Right cardiac atrium (tissue), 5 donors: ENCODE results near the gene KCNG2. TPM values are rescaled to one million over a fixed set of nuclear protein-coding genes. Genes with fewer than 3 reads are reported as not detected.
A peak's percentile ranks its signal among the peaks of the same experiment; 100 is the strongest.

Experiments used
- ATAC-seq, 2 donors: fragments of 200-7000 bp; cut with Tn5 transposase; one replicate each; pipeline versions ENCODE4 v1.8.0 to v1.9.1; 2020; ENCODE audit warnings: moderate library complexity in 2 of 2, mild to moderate bottlenecking in 1 of 2
- DNase-seq, 3 donors: peaks; one replicate each; pipeline ENCODE4 v3.0.0-alpha.2; 2020
- H3K27ac ChIP-seq: one replicate; pipeline ENCODE4 v1.5.1; 2013; ENCODE audit warnings: mild to moderate bottlenecking, low read length, control low read depth, moderate library complexity
- H3K27me3 ChIP-seq: one replicate; pipeline ENCODE4 v1.6.1; 2013; ENCODE audit not compliant: control insufficient read depth, insufficient read depth
- H3K4me1 ChIP-seq: one replicate; pipeline ENCODE4 v1.6.1; 2013; ENCODE audit warnings: low read length; ENCODE audit not compliant: control insufficient read depth, insufficient read depth
- H3K4me3 ChIP-seq: one replicate; pipeline ENCODE4 v1.5.1; 2013; ENCODE audit warnings: low read length, control low read depth
- H3K9me3 ChIP-seq: one replicate; pipeline ENCODE4 v1.6.1; 2013; ENCODE audit warnings: low read length; ENCODE audit not compliant: control insufficient read depth
- WGBS: extraction: QIAGEN DNeasy Blood & Tissue Kit; methylation state at CpG from one replicate; pipeline ENCODE4 v1.1.7; 2013; 5-methylcytosine and 5-hydroxymethylcytosine counted together
- intact Hi-C, 4 donors: fragments of 100-400 bp; cut with DNase I; formaldehyde crosslinking; loops; one replicate each; pipeline versions ENCODE4 v1.11.0 to v1.14.0; 2022 to 2023
- polyA plus RNA-seq: library from polyadenylated mRNA; stranded (reverse); fragments of 200-250 nt; gene quantifications from one replicate; pipeline ENCODE4 v1.2.3, GENCODE V29; 2013
- total RNA-seq, 4 donors: library from RNA; stranded (reverse); fragmentation: NEBNext Ultra II Directional; extraction: Animal tissue kit (Norgen Biotek cat#: 25700); gene quantifications; one replicate each; pipeline ENCODE4 v1.2.1, GENCODE V29; 2021
- donor health status: healthy with polysubstance abuse.
- donor health status: DM: no; HTN: yes; CAD: no.
- donor health status: DM: no; HTN: no; CAD: no.
- donor health status: DM: no; HTN: yes; CAD: no; lungs with severe emphysema.
- donor health status: DM: yes; HTN: yes; CAD: no.

Gene KCNG2
- total and polyA plus RNA-seq, 5 donors = 0.15 to 0.37 TPM; not detected in 3

DNA sequence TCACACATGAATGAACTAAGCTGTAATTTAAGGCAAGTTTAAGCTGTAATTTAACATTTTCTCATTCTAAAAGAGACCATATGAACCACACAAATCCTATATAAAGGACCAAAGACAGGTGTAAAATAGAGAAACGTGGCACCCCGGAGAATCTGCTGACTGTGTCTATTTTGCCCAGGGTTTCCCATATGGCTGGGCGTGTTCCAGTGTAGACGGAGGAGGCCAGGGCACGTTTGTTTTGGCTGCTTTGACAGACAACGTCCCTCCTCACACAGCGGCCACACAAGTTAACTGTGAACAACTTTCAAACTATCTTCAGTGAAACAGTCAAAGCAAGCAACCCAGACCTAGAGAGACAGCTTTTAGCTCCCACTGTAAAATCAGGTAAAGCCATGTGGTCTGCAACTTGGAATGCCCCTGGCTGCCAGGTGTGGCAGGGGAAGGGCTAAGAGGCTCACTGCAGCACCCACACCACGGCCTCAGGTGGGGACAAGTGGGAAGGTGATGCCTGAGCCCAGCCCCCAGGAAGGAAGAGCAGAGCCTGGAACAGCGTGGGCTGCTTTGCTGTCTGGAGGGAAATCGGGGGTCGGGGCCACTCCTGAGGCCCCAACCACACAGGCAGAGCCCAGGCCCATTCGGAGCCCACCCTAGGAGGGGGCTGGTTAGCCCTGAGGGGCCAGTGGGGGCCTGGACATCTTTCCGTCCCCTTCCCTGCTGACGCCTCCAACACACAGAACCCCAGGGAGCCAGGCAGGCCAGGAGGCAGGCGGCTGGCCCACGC is 113.0 kb downstream of the KCNG2 start:
- no peak overlapping the region for H3K4me3 ChIP-seq
- DNase-seq = peak in 1 of 3 donors; percentile 3
- 89% methylated on average over 16 of the region's 16 CpGs for WGBS
- no peaks in the 10 kb centered on the region for H3K4me1 ChIP-seq
- intact Hi-C loops = no loop called here
- no peak overlapping the region for H3K27ac ChIP-seq
- H3K9me3 ChIP-seq = no peaks in the 10 kb centered on the region
- H3K27me3 ChIP-seq = no peaks in the 10 kb centered on the region
- no peak for ATAC-seq

DNA sequence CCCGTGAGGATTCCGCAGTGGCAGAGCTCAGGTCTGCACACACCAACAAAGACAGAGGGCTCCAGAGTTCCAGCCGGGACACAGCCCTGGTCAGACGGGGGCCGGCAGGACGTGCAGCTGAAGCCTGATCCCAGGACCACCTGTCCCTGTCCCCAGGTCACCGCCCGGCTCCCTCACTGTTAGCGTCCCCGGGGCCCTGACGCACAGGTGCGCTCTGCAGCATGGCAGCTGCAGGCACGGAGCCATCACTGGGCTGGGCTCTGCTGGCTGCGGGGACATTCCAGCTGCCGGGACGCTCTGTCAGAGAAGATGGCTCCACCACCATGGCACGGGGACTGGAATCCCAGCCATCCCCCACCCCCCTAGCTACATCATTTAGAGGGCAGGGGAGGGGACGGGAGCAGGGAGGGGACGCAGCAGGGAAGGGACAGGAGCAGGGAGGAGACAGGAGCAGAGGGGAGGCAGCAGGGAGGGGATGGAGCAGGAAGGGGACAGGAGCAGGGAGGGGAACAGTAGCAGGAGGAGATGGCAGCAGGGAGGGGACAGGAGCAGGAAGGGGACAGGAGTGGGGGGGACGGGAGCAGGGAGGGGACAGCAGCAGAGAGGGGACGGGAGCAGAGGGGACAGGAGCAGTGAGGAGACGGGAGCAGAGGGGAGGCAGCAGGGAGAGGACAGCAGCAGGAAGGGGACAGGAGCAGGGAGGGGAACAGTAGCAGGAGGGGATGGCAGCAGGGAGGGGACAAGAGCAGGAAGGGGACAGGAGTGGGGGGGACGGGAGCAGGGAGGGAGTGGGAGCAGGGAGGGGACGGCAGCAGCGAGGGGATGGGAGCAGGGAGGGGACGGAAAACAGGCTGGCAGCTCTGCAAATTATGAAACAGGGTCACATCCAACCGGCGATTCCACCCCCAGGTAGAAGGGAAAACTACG is 113.9 kb downstream of the KCNG2 start:
- DNase-seq = peak in 1 of 3 donors; percentile 8
- intact Hi-C loops = no loop called here
- ATAC-seq = peak in 1 of 2 donors; percentile 19

DNA sequence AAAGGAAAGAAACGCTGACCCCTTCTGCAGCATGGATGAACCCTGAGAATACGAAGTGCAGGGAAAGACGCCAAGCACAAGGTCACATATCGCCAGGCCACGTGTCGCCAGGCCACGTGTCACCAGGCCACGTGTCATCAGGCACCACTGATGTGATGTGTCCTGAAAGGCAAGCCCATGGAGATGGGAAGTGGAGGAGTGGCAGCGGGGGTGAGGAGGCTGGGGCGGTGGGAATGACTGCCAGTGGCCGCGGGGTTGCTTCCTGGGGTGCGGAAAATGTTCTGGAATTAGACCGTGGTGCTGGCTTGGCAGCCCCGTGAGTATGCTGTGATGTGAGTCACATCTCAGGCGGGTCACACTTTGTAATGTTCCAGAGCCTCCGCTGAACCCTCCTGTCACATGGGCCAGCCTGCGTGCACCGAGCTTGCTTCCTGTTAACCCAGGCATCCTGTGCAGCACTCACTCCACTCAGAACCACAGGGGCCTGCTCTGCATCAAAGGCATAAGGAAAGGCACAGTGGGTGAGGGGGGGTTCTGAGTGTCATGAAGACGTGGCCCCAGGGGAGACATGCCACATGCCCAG is 114.8 kb downstream of the KCNG2 start:
- Histone ChIP-seq H3K4me3 (no peak overlapping the region), H3K9me3 (no peaks in the 10 kb centered on the region), H3K27me3 (no peaks in the 10 kb centered on the region), H3K27ac (no peak overlapping the region), H3K4me1 (no peaks in the 10 kb centered on the region)
- peak in 1 of 2 donors; percentile 4 for ATAC-seq
- DNase-seq = peak in 1 of 3 donors; percentile 16
- intact Hi-C loops = no loop called here
- WGBS = 82% methylated on average over 20 of the region's 20 CpGs

More for the DNA sequence above, 113.9 kb downstream of the KCNG2 start:
- no peak overlapping the region for H3K4me3 ChIP-seq
- H3K27me3 ChIP-seq = no peaks in the 10 kb centered on the region
- 86% methylated on average over 29 of the region's 29 CpGs for WGBS
- H3K9me3 ChIP-seq = no peaks in the 10 kb centered on the region
- H3K4me1 ChIP-seq = no peaks in the 10 kb centered on the region
- H3K27ac ChIP-seq = no peak overlapping the region

DNA sequence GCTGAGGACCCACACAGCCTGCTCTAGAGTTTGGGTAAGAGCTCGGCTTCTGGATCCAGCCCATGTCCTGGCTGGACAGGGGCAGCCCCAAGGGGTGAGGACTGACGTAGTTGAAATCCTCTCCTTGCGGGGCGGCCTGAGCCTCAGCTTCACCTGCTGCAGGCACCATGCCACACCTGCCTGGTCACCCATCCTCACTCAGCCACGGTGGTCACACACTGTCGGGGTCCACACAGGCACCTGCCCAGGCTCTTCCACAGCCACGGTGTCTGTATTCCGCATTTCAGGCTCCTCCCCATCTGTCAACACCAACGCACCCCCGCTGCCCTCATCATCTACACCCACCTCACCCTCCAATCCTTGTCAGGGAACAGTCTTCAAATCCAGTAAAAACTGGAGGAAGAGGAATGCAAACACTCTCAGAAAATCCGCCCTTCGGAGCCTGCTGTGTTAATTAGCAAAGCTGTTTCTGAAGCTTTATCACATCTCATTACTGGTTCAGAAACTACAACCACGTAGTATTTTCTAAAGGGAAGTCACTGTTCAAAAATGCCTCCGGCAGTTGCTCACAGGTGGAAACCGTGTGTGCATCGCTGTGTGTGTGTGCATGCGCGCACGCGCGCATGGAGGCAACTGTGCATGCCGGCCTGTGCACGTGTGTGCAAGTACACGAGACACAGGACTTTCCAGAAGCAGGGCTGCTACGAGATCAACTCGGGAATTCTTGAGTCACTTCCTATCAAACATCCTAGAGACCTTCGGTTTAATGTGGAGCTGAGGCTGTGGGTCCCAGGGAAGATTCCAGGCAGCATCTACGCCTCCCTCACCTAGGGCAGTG is 115.5 kb downstream of the KCNG2 start:
- intact Hi-C loops = no loop called here

DNA sequence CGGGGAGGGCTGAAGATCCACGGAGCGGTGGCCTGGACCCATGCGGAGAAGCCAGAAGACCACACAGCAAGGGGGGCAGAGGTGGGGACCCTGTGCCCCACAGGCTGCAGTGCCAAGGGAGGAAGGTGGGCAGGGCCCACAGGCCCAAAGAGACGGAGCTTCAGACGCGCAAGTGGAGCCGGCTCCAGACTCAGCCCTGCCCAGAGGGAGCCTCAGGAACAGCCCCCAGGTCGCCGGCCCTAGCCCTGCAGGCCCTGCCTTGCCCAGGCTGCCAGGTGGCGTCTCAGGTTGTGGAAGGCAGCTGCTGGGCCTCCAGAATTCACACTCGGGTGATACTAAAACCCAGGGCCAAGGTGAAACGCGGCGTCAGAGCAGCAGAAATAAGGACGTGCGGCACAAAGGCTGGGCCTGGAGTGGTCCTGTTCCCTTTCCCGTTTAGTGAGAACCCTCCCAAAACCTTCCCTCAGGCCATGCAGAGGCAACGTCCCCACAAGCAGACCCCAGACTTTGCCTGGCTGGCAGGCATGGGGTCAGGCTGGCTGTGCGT is 116.9 kb downstream of the KCNG2 start:
- no peaks in the 10 kb centered on the region for H3K4me1 ChIP-seq
- H3K9me3 ChIP-seq = no peaks in the 10 kb centered on the region
- DNase-seq (peak in 2 of 3 donors; percentile 6 to 39), ATAC-seq (no peak)
- 91% methylated on average over 20 of the region's 20 CpGs for WGBS
- H3K27me3 ChIP-seq = no peaks in the 10 kb centered on the region
- no peak overlapping the region for H3K4me3 ChIP-seq
- intact Hi-C loops = no loop called here
- H3K27ac ChIP-seq = no peak overlapping the region

More for the DNA sequence above, 115.5 kb downstream of the KCNG2 start:
- DNase-seq = peak in 1 of 3 donors; percentile 3
- no peak overlapping the region for H3K4me3 ChIP-seq
- H3K9me3 ChIP-seq = no peaks in the 10 kb centered on the region
- no peak overlapping the region for H3K27ac ChIP-seq
- no peaks in the 10 kb centered on the region for H3K4me1 ChIP-seq
- 86% methylated on average over 28 of the region's 28 CpGs for WGBS
- no peak for ATAC-seq
- H3K27me3 ChIP-seq = no peaks in the 10 kb centered on the region

DNA sequence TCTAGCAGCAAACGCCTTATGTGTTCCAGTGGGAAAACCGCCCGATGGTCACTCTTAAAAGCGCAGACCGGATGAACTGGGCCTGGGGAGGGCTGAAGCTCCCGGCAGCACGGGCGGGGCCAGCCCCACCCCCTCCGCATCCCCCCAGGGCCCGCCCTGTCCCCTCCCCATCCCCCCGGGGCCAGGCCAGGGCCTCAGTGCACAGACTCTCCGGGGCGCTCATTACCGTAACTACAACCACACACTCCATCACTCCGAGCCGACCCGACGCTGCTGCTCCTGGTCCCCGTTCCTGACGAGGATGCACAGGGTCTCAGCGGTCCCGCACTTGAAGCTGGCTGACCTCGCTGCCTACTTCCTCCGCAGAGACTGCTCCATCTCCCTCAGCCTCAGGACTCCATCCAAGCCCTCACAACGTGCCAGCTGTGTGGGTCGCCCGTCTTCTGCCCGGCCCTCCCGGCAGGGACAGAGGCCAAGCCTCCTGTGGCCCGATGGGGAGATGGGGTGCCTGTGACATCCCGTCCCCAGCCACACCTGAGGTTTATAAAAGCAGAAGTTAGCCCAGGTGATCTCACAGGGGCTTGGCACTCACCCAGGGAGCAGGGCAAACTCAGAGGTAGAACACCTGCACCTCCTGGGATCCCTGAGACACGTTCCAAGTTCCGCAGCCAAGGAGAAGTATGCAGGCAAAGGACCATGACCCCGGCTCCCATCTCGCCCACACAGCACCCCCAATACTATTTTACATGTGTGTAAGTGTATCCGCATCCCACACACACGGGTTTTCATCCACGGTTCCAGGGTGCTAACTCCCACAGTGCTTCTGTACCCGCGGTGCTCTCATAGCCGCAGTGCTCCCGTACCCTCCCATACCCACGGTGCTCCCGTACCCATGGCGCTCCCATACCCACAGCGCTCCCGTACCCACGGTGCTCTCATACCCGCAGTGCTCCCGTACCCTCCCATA is 117.7 kb downstream of the KCNG2 start:
- no peaks in the 10 kb centered on the region for H3K27me3 ChIP-seq
- H3K4me1 ChIP-seq = no peaks in the 10 kb centered on the region
- H3K9me3 ChIP-seq = no peaks in the 10 kb centered on the region
- H3K4me3 ChIP-seq = no peak overlapping the region
- 94% methylated on average over 50 of the region's 50 CpGs for WGBS
- ATAC-seq = peak in 1 of 2 donors; percentile 10
- DNase-seq = peak in 2 of 3 donors; percentile 5 to 49
- intact Hi-C loops = no loop called here
- no peak overlapping the region for H3K27ac ChIP-seq

DNA sequence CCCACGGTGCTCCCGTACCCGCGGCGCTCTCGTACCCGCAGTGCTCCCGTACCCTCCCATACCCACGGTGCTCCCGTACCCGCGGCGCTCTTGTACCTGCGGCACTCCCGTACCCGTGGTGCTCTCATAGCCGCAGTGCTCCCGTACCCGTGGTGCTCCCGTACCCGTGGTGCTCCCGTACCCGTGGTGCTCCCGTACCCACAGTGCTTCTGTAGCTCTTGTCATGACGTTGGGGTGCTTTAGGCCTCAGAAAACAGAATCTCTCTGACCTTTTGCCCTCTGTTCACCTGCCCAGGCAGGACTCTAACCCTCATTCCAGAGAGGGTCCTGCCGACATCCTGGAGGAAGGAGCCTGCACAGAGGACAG is 118.4 kb downstream of the KCNG2 start:
- intact Hi-C loops = no loop called here
- Histone ChIP-seq H3K27me3 (no peaks in the 10 kb centered on the region), H3K4me3 (no peak overlapping the region), H3K27ac (no peak overlapping the region), H3K9me3 (no peaks in the 10 kb centered on the region), H3K4me1 (no peaks in the 10 kb centered on the region)
- WGBS = 89% methylated on average over 26 of the region's 26 CpGs
- DNase-seq (no peak), ATAC-seq (no peak)

DNA sequence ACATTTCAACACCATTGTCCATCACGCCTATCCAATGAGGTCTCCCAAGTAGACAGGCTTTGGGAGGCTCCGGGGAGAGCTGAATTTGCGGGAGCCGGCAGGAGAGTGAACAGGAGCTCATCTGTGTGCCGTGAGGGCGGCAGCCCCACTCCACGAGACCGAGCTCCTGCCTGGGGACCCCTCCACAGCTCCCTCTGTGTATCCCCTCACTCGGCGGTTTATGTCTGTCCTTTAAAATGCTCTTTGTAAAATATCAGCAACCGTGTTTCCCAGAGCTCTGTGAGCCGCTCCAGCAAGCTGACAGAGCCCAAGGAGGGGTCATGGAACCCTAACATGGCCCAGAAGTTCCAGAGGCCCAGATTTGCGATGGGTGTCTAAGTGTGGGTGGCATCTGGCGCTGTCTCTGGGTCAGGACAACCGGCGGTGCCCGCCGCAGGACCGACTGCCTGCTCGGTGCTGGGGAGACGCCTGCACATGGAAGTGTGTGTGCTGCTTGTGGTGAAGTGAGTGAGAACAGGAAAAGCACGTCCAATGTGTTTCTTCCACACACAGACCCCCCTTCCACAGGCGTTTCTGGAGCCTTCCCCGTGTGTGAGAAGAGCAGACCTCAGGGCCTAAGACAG is 118.9 kb downstream of the KCNG2 start:
- DNase-seq (peak in 1 of 3 donors; percentile 9), ATAC-seq (no peak)
- intact Hi-C loops = no loop called here
- H3K27ac ChIP-seq = no peak overlapping the region
- H3K4me3 ChIP-seq = no peak overlapping the region
- 95% methylated on average over 24 of the region's 24 CpGs for WGBS
- H3K4me1 ChIP-seq = no peaks in the 10 kb centered on the region
- H3K9me3 ChIP-seq = no peaks in the 10 kb centered on the region
- H3K27me3 ChIP-seq = no peaks in the 10 kb centered on the region

DNA sequence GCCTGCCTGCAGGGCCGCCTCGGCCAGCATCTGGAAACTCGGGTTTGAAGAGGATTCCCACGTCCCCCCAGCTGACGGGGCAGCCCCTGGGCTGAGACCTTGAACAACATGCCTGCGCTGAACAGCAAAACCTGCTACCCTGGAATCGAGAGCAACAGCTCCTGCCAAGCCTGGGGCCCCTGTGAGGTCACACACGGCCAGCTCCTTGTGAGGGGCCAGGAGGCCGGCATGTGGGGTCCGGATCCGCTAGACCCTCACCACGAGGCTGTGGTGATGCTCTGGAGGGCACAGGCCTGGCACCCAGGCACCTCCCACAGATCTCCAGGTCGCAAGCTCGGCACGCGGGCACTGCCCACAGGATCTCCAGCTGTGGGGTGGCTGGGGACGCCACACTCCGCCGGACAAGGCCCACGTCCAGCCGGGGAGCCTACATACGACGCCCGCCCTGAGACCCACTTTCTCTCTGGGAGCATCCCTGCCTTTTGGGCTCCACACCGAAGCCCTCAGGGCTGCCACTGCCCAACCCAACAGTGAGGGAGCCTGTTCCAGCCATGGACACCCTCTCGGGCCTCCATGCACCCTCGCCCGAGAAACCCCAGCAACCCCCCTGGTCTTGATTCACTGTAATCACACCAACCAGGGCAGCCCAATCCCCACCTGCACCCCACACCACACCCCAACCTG is 119.6 kb downstream of the KCNG2 start:
- Histone ChIP-seq H3K27ac (no peak overlapping the region), H3K4me3 (no peak overlapping the region), H3K4me1 (no peaks in the 10 kb centered on the region), H3K9me3 (no peaks in the 10 kb centered on the region), H3K27me3 (no peaks in the 10 kb centered on the region)
- DNase-seq = peak in 1 of 3 donors; percentile 9
- ATAC-seq = peak in 1 of 2 donors; percentile 10
- 97% methylated on average over 28 of the region's 28 CpGs for WGBS
- intact Hi-C loops = no loop called here
